Psoas muscle (tissue), 8 donors: ENCODE measurements around the gene MAP7D1. TPM values are rescaled to one million over a fixed set of nuclear protein-coding genes. Genes with fewer than 3 reads are reported as not detected.
"Not testable (repeated sequence)": the region's sequence is repeated elsewhere in the genome, so short reads cannot be mapped to it uniquely, and the experiment has no call there.

ENCODE experiments used
- ATAC-seq, 4 donors: fragments of 200-7000 bp; cut with Tn5 transposase; one replicate each; pipeline ENCODE4 v1.9.1; 2020; ENCODE audit warnings: moderate library complexity in 3 of 4, mild to moderate bottlenecking in 2 of 4
- DNase-seq, 2 donors: peaks; one replicate each; pipeline ENCODE4 v3.0.0-alpha.2; 2020
- H3K27ac ChIP-seq: fragments of 200-600 bp; one replicate; pipeline ENCODE4 v1.8.0; 2022
- H3K27me3 ChIP-seq, 3 donors: fragments of 200-600 bp in 1 of 3; one replicate each; pipeline versions ENCODE4 v1.6.1 to v1.8.0; 2013 to 2022; ENCODE audit warnings: low read length in 2 of 3, mild to moderate bottlenecking in 2 of 3, moderate library complexity in 1 of 3; ENCODE audit not compliant: insufficient read depth in 3 of 3
- H3K36me3 ChIP-seq, 2 donors: fragments of 200-600 bp in 1 of 2; one replicate each; pipeline versions ENCODE4 v1.6.1 to v1.8.0; 2013 to 2022; ENCODE audit warnings: low read depth in 1 of 2, mild to moderate bottlenecking in 1 of 2, moderate library complexity in 1 of 2; ENCODE audit not compliant: insufficient read depth in 1 of 2
- H3K4me1 ChIP-seq: fragments of 200-600 bp; one replicate; pipeline ENCODE4 v1.8.0; 2022
- H3K4me3 ChIP-seq: fragments of 200-600 bp; one replicate; pipeline ENCODE4 v1.8.0; 2022; ENCODE audit warnings: mild to moderate bottlenecking
- H3K9me3 ChIP-seq: fragments of 200-600 bp; one replicate; pipeline ENCODE4 v1.8.0; 2022
- WGBS, 3 donors: extraction: QIAGEN DNeasy Blood & Tissue Kit; methylation state at CpG; one replicate each; pipeline versions ENCODE4 v1.1.6 to v1.1.7; 2013; 5-methylcytosine and 5-hydroxymethylcytosine counted together
- intact Hi-C, 2 donors: fragments of 100-400 bp; cut with DNase I; formaldehyde crosslinking; loops; one replicate each; pipeline versions ENCODE4 v1.11.0 to v1.14.2; 2022
- polyA plus RNA-seq, 3 donors: library from polyadenylated mRNA; stranded (reverse); fragments of 200-250 nt; gene quantifications; one replicate each; pipeline ENCODE4 v1.2.3, GENCODE V29; 2013
- total RNA-seq, 4 donors: library from RNA; stranded (reverse); fragmentation: NEBNext Ultra II Directional in 2 of 4; extraction: Animal tissue kit (Norgen Biotek cat#: 25700) in 2 of 4; gene quantifications; one replicate each; pipeline versions ENCODE4 v1.2.1 to v1.2.4, GENCODE V29; 2021 to 2023
- TF ChIP-seq, protein P1 (sequence below): fragments of 200-600 bp; IDR thresholded peaks from one replicate; pipeline ENCODE4 v1.8.0; 2022; ENCODE audit warnings: antibody characterized with exemption
- donor health status: healthy with polysubstance abuse.
- donor health status: DM: no; HTN: no; CAD: no; lungs with moderate emphysema.
- donor health status: Bipolar disorder and iron deficiency.
- donor health status: healthy.
- donor health status: DM: yes; HTN: yes; CAD: no.
- donor health status: DM: no; HTN: no; CAD: no.
- donor health status: DM: no; HTN: no; CAD: no.
- donor health status: DM: yes; HTN: yes; CAD: no.

MAP7D1 gene
- total and polyA plus RNA-seq, 7 donors, result 117 to 342 (median 212) TPM

DNA sequence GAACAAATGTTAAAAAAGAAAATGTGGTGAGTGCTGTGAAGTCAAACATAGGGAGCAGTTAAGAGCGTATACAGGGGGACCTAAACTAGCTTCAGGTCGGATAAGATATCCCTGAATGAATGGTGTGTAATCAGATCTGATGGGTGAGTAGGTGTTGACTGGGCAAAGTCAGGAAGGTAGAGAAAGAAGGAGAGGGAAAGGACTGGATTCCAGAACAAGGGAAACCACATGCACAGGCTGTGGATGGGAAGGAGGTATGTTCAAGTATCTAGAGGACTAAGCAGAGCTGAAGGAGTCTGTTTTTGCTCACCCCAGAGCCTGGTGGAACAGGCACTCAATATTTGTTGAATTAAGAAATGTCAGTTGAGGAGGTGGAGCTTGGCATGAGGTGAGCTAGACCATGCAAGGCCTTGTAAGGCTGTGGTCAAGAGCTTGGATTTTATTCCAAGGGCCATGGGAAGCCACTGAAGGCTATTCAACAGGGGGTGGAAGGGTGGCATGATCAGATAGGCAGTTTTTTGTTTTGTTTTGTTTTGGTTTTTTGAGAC, 27.4 kb downstream of the MAP7D1 start:
- no peak for ATAC-seq
- TF ChIP-seq, protein P1, sequence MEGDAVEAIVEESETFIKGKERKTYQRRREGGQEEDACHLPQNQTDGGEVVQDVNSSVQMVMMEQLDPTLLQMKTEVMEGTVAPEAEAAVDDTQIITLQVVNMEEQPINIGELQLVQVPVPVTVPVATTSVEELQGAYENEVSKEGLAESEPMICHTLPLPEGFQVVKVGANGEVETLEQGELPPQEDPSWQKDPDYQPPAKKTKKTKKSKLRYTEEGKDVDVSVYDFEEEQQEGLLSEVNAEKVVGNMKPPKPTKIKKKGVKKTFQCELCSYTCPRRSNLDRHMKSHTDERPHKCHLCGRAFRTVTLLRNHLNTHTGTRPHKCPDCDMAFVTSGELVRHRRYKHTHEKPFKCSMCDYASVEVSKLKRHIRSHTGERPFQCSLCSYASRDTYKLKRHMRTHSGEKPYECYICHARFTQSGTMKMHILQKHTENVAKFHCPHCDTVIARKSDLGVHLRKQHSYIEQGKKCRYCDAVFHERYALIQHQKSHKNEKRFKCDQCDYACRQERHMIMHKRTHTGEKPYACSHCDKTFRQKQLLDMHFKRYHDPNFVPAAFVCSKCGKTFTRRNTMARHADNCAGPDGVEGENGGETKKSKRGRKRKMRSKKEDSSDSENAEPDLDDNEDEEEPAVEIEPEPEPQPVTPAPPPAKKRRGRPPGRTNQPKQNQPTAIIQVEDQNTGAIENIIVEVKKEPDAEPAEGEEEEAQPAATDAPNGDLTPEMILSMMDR, result no peak
- intact Hi-C loops, result no loop called here
- H3K4me3 ChIP-seq, result no peak overlapping the region
- H3K9me3 ChIP-seq, result no peaks in the 10 kb centered on the region
- 28 to 69% (median 40%) methylated on average over 2 of the region's 2 CpGs for WGBS, 3 donors
- peaks cover 19% of the 10 kb centered on the region for H3K4me1 ChIP-seq
- no peaks in the 10 kb centered on the region for H3K27me3 ChIP-seq
- H3K36me3 ChIP-seq, result peaks cover 6 to 35% of the 10 kb centered on the region in 2 donors
- DNase-seq, result no peak
- H3K27ac ChIP-seq, result peak overlapping the region; percentile 50

- Histone ChIP-seq H3K9me3 (no peaks in the 10 kb centered on the region), H3K27me3 (no peaks in the 10 kb centered on the region), H3K4me1 (peaks cover 19% of the 10 kb centered on the region), H3K4me3 (peak overlapping the region; percentile 22), H3K27ac (peak overlapping the region; percentile 89), H3K36me3 (no peaks in the 10 kb centered on the region)
- intact Hi-C loops, result loop anchor here (1.0 to 5.0 kb wide), 4 partner anchors 39 to 91 kb away; partner anchors contain the start of gene TRAPPC3 (in 2 of the 2)
- 3 to 6% (median 4%) methylated on average over 9 of the region's 9 CpGs for WGBS, 3 donors
- DNase-seq (peak; percentile 85 to 94), ATAC-seq (peak; percentile 95 to 96 (median 96))
- TF ChIP-seq, protein P1, result peak; percentile 93
These were observed 32.0 kb downstream of the MAP7D1 start for GRCh38 chr1:36187800-36188593.

- H3K27me3 ChIP-seq, ATAC-seq, H3K36me3 ChIP-seq, H3K27ac ChIP-seq, H3K4me1 ChIP-seq, H3K4me3 ChIP-seq, DNase-seq, intact Hi-C loops, H3K9me3 ChIP-seq: not testable (repeated sequence)
- WGBS, 3 donors, result 87 to 93% (median 89%) methylated on average over 12 of the region's 12 CpGs
These were observed 40.8 kb downstream of the MAP7D1 start for GRCh38 chr1:36196805-36197204.

DNA sequence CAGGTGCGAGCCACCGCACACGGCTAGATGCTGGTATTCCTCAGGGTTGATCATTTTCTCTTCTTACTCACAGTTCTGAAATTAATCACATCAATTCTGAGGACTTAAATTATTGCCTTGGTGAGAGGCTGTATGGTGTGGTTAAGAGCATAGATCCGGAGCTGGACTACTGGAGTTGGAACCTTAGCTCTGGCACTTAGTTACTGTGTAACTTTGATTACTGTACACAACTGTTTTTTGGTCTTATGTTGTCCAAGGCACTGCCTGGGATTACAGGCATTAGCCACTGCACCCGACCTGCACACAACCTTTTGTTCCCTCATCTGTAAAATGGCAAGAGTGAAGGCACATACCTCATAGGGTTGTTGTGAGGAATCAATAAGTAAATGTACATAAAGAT, 42.7 kb downstream of the MAP7D1 start:
- no peaks in the 10 kb centered on the region for H3K9me3 ChIP-seq
- DNase-seq, result no peak
- intact Hi-C loops, result no loop called here
- no peaks in the 10 kb centered on the region for H3K27me3 ChIP-seq
- peaks cover 16% of the 10 kb centered on the region for H3K4me1 ChIP-seq
- no peaks in the 10 kb centered on the region for H3K36me3 ChIP-seq
- no peak for ATAC-seq
- H3K27ac ChIP-seq, result no peak overlapping the region
- TF ChIP-seq, protein P1, result no peak
- no peak overlapping the region for H3K4me3 ChIP-seq
- WGBS, 3 donors, result 78 to 91% (median 83%) methylated on average over 5 of the region's 5 CpGs

DNA sequence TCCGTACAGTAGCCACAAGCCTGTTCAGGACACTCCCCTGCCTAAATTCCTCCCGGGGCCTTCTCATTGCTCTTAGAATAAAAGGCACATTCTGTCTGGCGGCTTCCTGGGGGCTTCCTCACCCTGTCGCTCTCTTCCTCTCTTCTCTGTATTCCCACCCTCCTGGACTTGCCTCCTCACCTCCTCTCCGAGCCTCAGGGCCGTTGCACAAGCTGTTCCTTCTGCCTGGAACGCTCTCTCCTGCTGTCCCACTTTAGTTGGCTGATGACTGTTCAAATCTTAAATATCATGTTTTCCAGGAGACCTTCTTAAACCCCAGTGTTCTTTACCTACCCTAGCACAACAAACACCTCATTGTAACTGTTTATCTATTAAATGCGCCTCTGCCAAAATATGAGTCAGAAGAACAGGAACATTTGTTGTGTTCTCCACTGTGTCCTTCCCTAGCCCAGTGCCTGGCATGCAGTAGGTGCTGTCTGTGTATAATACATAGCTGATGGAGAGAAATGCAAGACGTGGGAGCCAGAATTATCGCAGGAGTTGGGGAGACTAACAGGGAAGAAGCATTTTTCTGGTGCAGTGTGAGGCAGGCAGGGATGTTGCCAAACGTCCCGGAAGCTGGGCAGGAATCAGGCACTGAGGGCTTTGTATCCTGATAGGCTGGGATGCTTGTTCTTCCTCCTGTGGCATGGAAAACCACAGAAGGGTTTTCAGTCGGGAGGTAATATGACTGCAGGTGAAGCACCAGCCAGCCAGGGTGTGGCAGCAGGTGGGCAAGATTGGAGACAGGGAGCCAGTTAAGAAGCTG, 44.2 kb downstream of the MAP7D1 start:
- DNase-seq, result peak in 1 of 2 donors; percentile 73
- 34 to 54% (median 39%) methylated on average over 13 of the region's 13 CpGs for WGBS, 3 donors
- H3K27me3 ChIP-seq, result no peaks in the 10 kb centered on the region
- H3K27ac ChIP-seq, result peak overlapping the region; percentile 69
- intact Hi-C loops, result no loop called here
- TF ChIP-seq, protein P1, result no peak
- ATAC-seq, result peak in 3 of 4 donors; percentile 49 to 61 (median 51)
- peaks cover 22% of the 10 kb centered on the region for H3K4me1 ChIP-seq
- H3K4me3 ChIP-seq, result no peak overlapping the region
- H3K9me3 ChIP-seq, result no peaks in the 10 kb centered on the region
- H3K36me3 ChIP-seq, result no peaks in the 10 kb centered on the region
